Right renal pelvis (tissue), 4 donors: ENCODE results near the gene SRGAP2C. TPM values are rescaled to one million over a fixed set of nuclear protein-coding genes. Genes with fewer than 3 reads are reported as not detected.
"Not testable (repeated sequence)": the region's sequence is repeated elsewhere in the genome, so short reads cannot be mapped to it uniquely, and the experiment has no call there.

Experiments used
- DNase-seq, 4 donors: peaks; one replicate each; pipeline ENCODE4 v3.0.0-alpha.2; 2013; ENCODE audit warnings: low read depth in 4 of 4, low spot score in 3 of 4, missing footprints in 1 of 4
- polyA plus RNA-seq, 4 donors: library from polyadenylated mRNA; unstranded; fragments of 120-200 nt; gene quantifications; one replicate each; pipeline ENCODE4 v1.2.1, GENCODE V29; 2013; ENCODE audit not compliant: insufficient read length in 4 of 4

SRGAP2C gene
- polyA plus RNA-seq, 4 donors, result 18.9 to 26.5 (median 22.9) TPM

- DNase-seq, result not testable (repeated sequence)
Measured at GRCh38 chr1:121317491-121318468, 133.0 kb downstream of the SRGAP2C start.

GRCh38 chr1:121318687-121319086 lies 133.9 kb downstream of the SRGAP2C start:
- not testable (repeated sequence) for DNase-seq

GRCh38 chr1:121321660-121322059 lies 136.9 kb downstream of the SRGAP2C start:
- DNase-seq, result not testable (repeated sequence)

GRCh38 chr1:121324726-121325125 lies 140.0 kb downstream of the SRGAP2C start:
- DNase-seq, result not testable (repeated sequence)

GRCh38 chr1:121332141-121332540 lies 147.4 kb downstream of the SRGAP2C start:
- not testable (repeated sequence) for DNase-seq

- DNase-seq, result not testable (repeated sequence)
Measured at GRCh38 chr1:121332599-121333562, 148.1 kb downstream of the SRGAP2C start.

- not testable (repeated sequence) for DNase-seq
Measured at GRCh38 chr1:121337958-121338357, 153.2 kb downstream of the SRGAP2C start.

GRCh38 chr1:121339611-121340010 lies 154.8 kb downstream of the SRGAP2C start:
- DNase-seq, result not testable (repeated sequence)

- DNase-seq, result not testable (repeated sequence)
Measured at GRCh38 chr1:121343311-121343906, 158.6 kb downstream of the SRGAP2C start.

GRCh38 chr1:121344355-121344754 lies 159.6 kb downstream of the SRGAP2C start:
- DNase-seq, result not testable (repeated sequence)

- not testable (repeated sequence) for DNase-seq
Measured at GRCh38 chr1:121346654-121347053, 161.9 kb downstream of the SRGAP2C start.

GRCh38 chr1:121347476-121347875 lies 162.7 kb downstream of the SRGAP2C start:
- not testable (repeated sequence) for DNase-seq

GRCh38 chr1:121348115-121348514 lies 163.3 kb downstream of the SRGAP2C start:
- not testable (repeated sequence) for DNase-seq

- DNase-seq, result not testable (repeated sequence)
Measured at GRCh38 chr1:121349332-121349967, 164.7 kb downstream of the SRGAP2C start.

GRCh38 chr1:121355711-121356420 lies 171.1 kb downstream of the SRGAP2C start:
- DNase-seq, result not testable (repeated sequence)

GRCh38 chr1:121356819-121357218 lies 172.0 kb downstream of the SRGAP2C start:
- DNase-seq, result not testable (repeated sequence)

GRCh38 chr1:121360531-121360930 lies 175.8 kb downstream of the SRGAP2C start:
- not testable (repeated sequence) for DNase-seq

- DNase-seq, result not testable (repeated sequence)
Measured at GRCh38 chr1:121361451-121362233, 176.9 kb downstream of the SRGAP2C start.
